NCI-H2029 treated with DMSO at 0.1 percent for 48 hours (cell line): ENCODE data around the gene EPS8.
"Not testable (repeated sequence)": the region's sequence is repeated elsewhere in the genome, so short reads cannot be mapped to it uniquely, and the experiment has no call there.

Experiments
- DNase-seq: peaks from one replicate; lab custom pipeline; 2025; lab: John Stamatoyannopoulos, UW

EPS8 gene

GRCh38 chr12:15797818-15798217 lies 8.6 kb upstream of the EPS8 start:
- DNase-seq: no peak

DNA sequence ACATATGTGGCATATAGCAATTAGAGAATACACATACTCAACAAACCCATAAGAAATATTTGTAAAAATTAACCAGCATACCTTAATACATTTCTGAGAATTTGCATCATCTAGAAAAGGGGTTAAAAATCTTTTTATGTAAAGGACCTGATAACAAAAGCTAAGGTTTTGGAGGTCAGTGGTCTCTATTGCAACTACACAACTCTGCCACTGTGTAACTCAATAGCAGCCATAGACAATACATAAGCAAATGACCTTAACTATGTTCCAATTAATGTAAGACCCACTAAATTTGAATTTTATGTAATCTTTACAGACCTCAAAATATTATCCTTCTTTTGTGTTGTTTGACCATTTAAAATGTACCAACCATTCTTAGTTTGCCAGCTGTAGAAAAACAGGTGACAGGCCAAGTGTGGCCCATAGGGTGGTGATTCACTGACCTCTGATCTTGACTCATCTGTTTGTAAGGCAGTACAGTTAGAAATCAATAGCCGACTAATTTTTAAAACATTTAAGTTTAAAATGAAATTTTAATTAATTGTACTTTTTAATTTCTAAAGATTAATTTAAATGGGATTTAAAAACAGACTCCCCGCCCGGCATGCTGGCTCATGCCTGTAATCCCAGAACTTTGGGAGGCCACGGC lies 7.4 kb upstream of the EPS8 start:
- no peak for DNase-seq

GRCh38 chr12:15794836-15795235 lies 5.6 kb upstream of the EPS8 start:
- no peak for DNase-seq

DNA sequence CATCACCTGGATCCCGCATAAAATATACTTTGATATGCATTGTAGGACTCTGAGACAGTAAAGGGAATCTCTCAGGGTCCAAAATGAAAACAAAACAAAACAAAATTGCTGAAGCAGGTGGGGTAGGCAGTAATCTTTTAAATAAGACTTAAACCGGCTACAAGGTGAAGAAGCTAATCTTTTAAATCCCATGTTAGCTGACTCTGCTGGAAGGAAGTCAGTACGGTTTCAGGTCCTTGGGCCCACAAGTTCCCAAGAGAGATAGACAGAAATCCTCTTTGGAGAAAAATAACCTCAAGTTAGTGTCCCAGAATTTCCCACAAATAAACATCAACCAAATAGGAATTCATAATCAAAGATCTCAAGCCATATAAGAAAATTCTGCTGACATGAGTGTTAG lies 5.0 kb upstream of the EPS8 start:
- DNase-seq: no peak

GRCh38 chr12:15788233-15789219 lies 662 bp downstream of the EPS8 start:
- DNase-seq: peak; percentile 10

GRCh38 chr12:15787778-15788177 lies 1.4 kb downstream of the EPS8 start:
- no peak for DNase-seq

DNA sequence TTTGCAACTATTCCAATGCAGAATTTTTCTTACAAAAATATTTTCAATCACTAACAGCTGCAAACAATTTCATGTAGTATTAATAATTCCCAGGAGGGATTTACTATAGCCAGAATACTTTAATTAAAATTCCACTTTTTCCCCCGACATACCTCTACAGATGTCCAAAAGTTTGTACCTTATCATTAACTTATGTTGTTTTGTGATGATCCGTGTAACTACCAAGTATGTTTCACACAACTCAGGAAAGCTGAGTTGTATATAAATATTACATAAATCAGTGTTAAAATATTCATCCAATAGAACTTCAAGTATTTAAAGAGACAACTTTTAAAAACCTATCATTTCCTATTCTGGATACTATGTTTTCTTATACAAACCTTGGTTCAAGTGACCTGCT lies 2.4 kb downstream of the EPS8 start:
- DNase-seq: no peak

GRCh38 chr12:15783288-15783687 lies 5.9 kb downstream of the EPS8 start:
- no peak for DNase-seq

DNA sequence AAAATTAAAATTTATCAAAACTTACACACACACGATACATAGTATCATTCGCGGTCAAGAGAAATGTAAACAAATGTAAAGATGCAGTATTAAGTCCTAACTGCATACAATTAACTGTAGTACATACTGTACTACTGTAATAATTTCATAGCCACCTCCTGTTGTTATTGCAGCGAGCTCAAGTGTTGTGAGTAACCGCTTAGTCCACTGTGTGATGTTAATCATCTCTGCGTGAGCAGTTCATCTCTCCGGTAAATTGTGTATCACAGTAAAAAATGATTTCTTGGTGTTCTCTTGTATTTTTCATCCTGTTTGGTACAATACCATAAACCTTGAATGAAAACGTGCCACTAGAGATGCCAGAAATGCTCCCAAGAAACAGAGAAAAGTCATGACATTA lies 6.5 kb downstream of the EPS8 start:
- no peak for DNase-seq

- DNase-seq: no peak
Observed at GRCh38 chr12:15779925-15780324, 9.3 kb downstream of the EPS8 start.

DNA sequence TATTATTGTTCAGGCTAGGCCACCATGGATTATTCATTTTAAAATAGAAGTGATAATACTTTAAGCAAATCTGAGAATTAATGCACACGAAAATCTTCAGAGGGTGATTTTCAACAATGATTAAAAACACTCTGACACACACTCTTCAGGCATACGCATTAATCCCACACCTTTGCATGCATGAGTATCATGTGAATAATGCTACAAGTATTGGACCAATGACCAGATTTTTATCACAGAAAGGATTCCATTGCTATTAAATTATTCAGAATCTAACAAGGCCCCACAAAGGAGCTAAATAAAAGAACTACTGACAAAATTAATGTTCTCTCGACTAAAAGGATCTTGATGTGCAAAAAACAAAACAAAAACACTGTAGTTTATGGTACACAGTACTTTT lies 11.1 kb downstream of the EPS8 start:
- DNase-seq: no peak

DNA sequence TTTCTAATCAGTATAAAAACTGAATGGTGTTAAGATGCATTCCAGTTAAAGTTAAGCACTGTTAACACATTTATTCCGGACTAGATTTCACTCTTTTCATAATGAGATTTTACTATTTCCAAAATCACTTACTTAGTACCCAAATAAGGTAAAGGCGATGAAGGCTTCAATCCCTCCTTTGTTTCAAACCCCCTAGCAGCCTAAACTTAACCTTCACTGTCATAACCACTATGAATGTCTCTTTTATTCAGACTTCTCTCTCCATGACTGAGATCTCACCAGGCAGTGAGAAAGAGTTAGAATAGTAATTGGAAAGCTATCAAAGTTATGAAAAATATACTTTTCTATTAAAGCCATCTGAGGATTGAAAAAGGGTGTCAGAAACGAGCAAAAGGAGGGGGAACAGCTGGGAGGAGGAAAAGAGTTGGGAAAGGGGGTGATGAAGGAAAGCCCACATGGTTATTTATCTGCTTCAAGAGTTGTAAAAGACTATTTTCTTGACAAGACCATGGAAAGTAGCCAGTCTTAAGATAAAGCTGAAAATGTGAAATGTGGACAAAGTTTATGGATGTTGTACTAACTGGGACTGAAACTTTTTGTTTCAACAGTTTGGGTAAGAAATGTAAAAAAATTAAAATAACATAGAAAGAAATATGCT lies 11.7 kb downstream of the EPS8 start:
- no peak for DNase-seq

DNA sequence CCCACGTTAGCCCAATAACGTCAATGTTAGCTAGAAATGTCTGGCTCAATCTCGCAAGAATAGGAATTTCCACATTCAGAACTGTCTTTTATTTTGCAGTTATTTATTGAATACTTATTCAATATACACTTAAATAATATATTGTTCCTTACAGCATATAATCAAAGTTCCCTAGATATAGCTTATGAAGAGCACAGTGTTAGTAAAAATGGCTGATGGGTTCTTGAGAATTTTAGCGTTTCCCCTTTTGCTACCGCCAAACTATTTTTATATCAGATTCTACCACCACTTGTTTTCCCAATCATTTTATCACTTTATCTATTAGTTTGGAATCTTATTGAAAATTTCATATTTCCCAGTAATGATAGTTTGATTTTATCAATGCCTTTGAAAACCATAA lies 12.7 kb downstream of the EPS8 start:
- no peak for DNase-seq

- DNase-seq: no peak
Observed at GRCh38 chr12:15774819-15775218, 14.4 kb downstream of the EPS8 start.

- DNase-seq: no peak
Observed at GRCh38 chr12:15772405-15773018, 16.7 kb downstream of the EPS8 start.

DNA sequence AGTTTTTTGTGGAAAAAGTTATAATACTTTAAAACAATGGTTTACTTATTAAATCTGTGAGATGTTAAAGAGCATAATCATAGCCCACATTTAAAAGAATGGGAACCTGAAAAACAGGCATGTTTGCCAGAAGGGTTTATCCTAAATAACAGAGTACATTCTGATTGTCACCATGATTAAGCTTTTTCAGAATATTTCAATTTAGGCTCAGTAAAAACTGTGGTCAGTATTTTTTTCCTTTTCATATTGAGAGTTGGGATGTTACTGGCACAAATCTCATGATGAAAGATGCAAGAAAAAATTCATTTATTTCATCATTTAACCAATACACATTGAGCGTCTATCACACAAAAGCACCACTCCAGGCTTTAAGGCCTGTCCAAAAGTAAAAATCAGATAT lies 18.6 kb downstream of the EPS8 start:
- DNase-seq: no peak

GRCh38 chr12:15770021-15770420 lies 19.2 kb downstream of the EPS8 start:
- no peak for DNase-seq

DNA sequence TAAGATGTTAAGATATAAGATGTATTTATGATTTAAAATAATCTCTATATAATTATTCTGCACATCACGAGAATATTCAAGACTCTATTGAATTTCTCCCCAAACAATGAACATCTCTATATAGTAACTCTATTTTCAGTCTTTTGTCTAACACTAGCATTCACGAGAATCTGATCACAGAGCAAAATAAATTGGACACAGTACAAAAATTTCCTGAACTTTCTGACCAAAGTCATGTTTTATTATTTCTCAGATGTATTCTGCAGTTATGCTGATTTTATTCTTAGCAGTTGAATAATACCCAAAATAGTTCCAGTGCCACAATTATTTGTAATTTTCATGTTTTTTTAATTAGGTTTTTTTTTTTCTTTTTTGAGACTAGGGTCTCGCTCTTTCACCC lies 19.6 kb downstream of the EPS8 start:
- DNase-seq: no peak

DNA sequence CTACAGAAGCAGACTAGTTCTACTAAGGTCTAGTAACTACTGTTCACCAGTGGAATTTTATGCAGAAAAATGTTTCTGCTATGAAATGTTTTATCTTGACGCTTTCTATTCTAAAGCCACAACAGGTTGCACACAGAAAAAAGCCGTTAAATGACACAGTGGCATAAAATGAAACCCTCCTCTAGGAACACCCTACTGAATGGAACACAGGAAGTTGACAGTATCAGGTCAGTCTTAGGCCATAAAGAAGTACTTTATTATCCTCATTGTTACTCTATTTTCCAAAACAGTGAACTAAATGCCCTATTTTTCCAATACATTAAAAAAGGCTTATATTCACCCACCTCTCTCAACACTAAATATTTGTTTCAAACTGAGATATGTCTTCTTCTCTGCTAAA lies 21.9 kb downstream of the EPS8 start:
- DNase-seq: no peak

GRCh38 chr12:15763328-15763727 lies 25.9 kb downstream of the EPS8 start:
- DNase-seq: no peak

DNA sequence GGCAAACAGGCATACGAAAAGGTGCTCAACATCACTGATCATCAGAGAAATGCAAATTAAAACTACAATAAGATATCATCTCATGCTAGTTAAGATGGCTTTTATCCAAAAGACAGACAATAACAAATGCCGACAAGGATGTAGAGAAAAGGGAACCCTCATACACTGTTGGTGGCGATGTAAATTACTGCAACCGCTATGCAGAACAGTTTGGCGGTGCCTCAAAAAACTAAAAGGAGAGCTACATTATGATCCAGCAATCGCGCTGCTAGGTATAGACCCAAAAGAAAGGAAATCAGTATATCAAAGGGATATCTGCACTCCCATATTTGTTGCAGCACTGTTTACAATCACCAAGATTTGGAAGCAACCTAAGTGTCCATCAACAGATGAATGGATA lies 27.0 kb downstream of the EPS8 start:
- DNase-seq: not testable (repeated sequence)

DNA sequence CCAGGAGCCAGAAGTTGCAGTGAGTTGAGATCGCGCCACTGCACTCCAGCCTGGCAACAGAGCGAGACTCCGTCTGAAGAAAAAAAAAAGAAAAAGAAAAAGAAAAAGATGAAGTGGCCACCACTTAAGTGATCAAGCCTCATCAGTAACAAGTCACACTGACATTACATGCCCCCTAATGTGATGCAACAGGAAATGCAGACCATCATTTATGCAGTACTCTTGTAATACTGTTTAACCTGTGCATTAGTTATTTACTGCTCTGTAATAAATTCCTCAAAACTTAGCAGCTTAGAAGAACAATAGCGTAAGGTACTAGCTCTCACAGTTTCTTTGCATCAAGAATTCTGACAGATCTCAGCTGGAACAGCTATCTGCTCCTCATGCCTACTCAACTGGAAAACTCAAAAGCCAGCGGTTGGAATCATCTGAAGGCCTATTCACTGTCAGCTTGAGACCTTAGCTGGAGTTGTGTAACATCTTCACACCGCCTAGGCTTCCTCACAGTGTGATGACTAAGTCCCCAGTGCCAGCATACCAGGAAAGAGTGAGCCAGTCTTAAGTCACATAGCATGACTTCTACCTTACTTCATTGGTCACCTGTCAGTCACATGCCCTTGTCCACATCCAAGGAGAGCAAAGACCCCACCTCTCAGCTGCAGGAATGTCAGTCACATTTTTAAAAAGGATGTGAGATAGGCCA lies 31.5 kb downstream of the EPS8 start:
- no peak for DNase-seq
